GM12878 (cell line): Measurements from ENCODE around the gene SLC39A2. TPM values are rescaled to one million over a fixed set of nuclear protein-coding genes. Genes with fewer than 3 reads are reported as not detected.

Experiments used
- ATAC-seq: fragments of 200-7000 bp; cut with Tn5 transposase; 3 replicates; pipeline ENCODE4 v1.9.1; 2020; ENCODE audit warnings: mild to moderate bottlenecking, moderate library complexity
- BruUV-seq: library from RNA; stranded (reverse); fragments of 400-500 nt; replicated peaks from 2 replicates; lab custom pipeline; 2021; lab: Mats Ljungman, UMichigan
- CTCF ChIA-PET: fragments of 300-600 bp; sonication (Branson Sonifier 250); formaldehyde crosslinking; extraction: SDS; loops from one replicate; lab custom pipeline; 2021; ENCODE audit warnings: inconsistent platforms; lab: Yijun Ruan, JAX
- POLR2A ChIA-PET: fragments of 350-600 bp; formaldehyde crosslinking; extraction: SDS; loops from one replicate; lab custom pipeline; 2021; ENCODE audit warnings: inconsistent platforms; lab: Charles Lee
- RAD21 ChIA-PET: fragments of 300-600 bp; sonication (Branson Sonifier 250); formaldehyde crosslinking; loops from one replicate; lab custom pipeline; 2023; ENCODE audit warnings: antibody characterized with exemption; ENCODE audit not compliant: unreplicated experiment; lab: Charles Lee
- SMC1A ChIA-PET: fragments of 300-600 bp; sonication (Branson Sonifier 250); formaldehyde crosslinking; loops from one replicate; lab custom pipeline; 2023; ENCODE audit not compliant: unreplicated experiment, uncharacterized antibody; lab: Charles Lee
- DNase-seq: peaks from one replicate; pipeline ENCODE4 v3.0.0-alpha.2; 2011; ENCODE audit warnings: low read depth, low spot score
- FAIRE-seq: peaks from 3 replicates; lab custom pipeline; 2011; peaks lifted over from hg19 to GRCh38; lab: Jason Lieb, UNC
- H2AFZ ChIP-seq: 2 replicates; pipeline ENCODE4 v1.6.0; 2011; ENCODE audit warnings: low read depth, low read length, control low read depth; ENCODE audit not compliant: control insufficient read depth
- H3K27ac ChIP-seq: 2 replicates; pipeline ENCODE4 v1.5.1; 2011; ENCODE audit warnings: control low read depth; ENCODE audit not compliant: control insufficient read depth, insufficient read depth
- H3K27me3 ChIP-seq, 2 experiments: replicated peaks in 1 of 2; 2 replicates each; pipeline versions ENCODE4 v1.6.0 to v1.6.1; 2011; ENCODE audit warnings: low read length in 1 of 2; ENCODE audit not compliant: control insufficient read depth in 2 of 2, insufficient read depth in 2 of 2
- H3K36me3 ChIP-seq, 2 experiments: 2 replicates each; pipeline ENCODE4 v1.5.1; 2011; ENCODE audit warnings: low read length in 1 of 2; ENCODE audit not compliant: control insufficient read depth in 2 of 2, insufficient read depth in 2 of 2
- H3K4me1 ChIP-seq: 2 replicates; pipeline ENCODE4 v1.6.1; 2011; ENCODE audit warnings: mild to moderate bottlenecking, low read length, moderate library complexity, mixed read lengths; ENCODE audit not compliant: control insufficient read depth, insufficient read depth
- H3K4me2 ChIP-seq: 2 replicates; pipeline ENCODE4 v1.6.0; 2011; ENCODE audit warnings: control low read depth; ENCODE audit not compliant: control insufficient read depth, insufficient read depth
- H3K4me3 ChIP-seq: fragments of 200-600 bp; sonication (generic); 2 replicates; pipeline ENCODE4 v1.5.1; 2016
- H3K79me2 ChIP-seq: 2 replicates; pipeline ENCODE4 v1.6.0; 2011; ENCODE audit warnings: low read length; ENCODE audit not compliant: control insufficient read depth, insufficient read depth
- H3K9ac ChIP-seq: 2 replicates; pipeline ENCODE4 v1.8.0; 2011; ENCODE audit warnings: low read length, control low read depth, mixed read lengths; ENCODE audit not compliant: control insufficient read depth, insufficient read depth
- H3K9me3 ChIP-seq: replicated peaks from 3 replicates; pipeline ENCODE4 v1.5.1; 2011; ENCODE audit warnings: mild to moderate bottlenecking, low read length; ENCODE audit not compliant: control insufficient read depth, insufficient read depth
- H4K20me1 ChIP-seq: 2 replicates; pipeline ENCODE4 v1.6.0; 2011; ENCODE audit not compliant: control insufficient read depth, insufficient read depth
- BCL11A ChIP-seq: IDR thresholded peaks from 2 replicates; pipeline ENCODE4 v1.6.1; 2011; ENCODE audit warnings: low read depth, low read length
- CBFB ChIP-seq: IDR thresholded peaks from 2 replicates; pipeline ENCODE4 v1.6.1; 2016; ENCODE audit warnings: antibody characterized with exemption, low read depth
- NFIC ChIP-seq: IDR thresholded peaks from 2 replicates; pipeline ENCODE4 v1.6.1; 2012; ENCODE audit warnings: low read depth, mild to moderate bottlenecking, inconsistent platforms, low read length, moderate library complexity
- POLR2A ChIP-seq: IDR thresholded peaks from 2 replicates; pipeline ENCODE4 v1.6.1; 2011; ENCODE audit warnings: low read depth, mild to moderate bottlenecking, low read length
- RUNX3 ChIP-seq: IDR thresholded peaks from 2 replicates; pipeline ENCODE4 v1.6.1; 2012; ENCODE audit warnings: low read length, inconsistent platforms
- WRNIP1 ChIP-seq: IDR thresholded peaks from 2 replicates; pipeline ENCODE4 v1.6.1; 2011; ENCODE audit warnings: low read depth, low read length, improper control_type of control experiment, borderline replicate concordance
- ZNF207 ChIP-seq: fragments of 450-650 bp; IDR thresholded peaks from 2 replicates; pipeline ENCODE4 v1.6.1; 2014; ENCODE audit warnings: antibody characterized with exemption, mild to moderate bottlenecking, borderline replicate concordance
- ZSCAN29 ChIP-seq: fragments of 450-650 bp; IDR thresholded peaks from 2 replicates; pipeline ENCODE4 v1.6.1; 2017; ENCODE audit warnings: mild to moderate bottlenecking, moderate library complexity
- WGBS: methylation state at CpG from one replicate; pipeline ENCODE4 v1.1.6; 2016; ENCODE audit warnings: low lambda C conversion rate; ENCODE audit not compliant: insufficient replicate concordance, insufficient coverage; ENCODE audit errors: missing lambda C conversion rate; 5-methylcytosine and 5-hydroxymethylcytosine counted together
- in situ Hi-C: fragments of 300-500 bp; cut with MboI; formaldehyde crosslinking; loops from 9 replicates; pipeline ENCODE4 v1.14.3; 2018; ENCODE audit warnings: mixed read lengths
- intact Hi-C: fragments of 100-400 bp; cut with micrococcal nuclease; formaldehyde crosslinking; loops from one replicate; pipeline ENCODE4 v1.14.2; 2022; ENCODE audit not compliant: unreplicated experiment
- polyA plus RNA-seq, 11 experiments: library from polyadenylated mRNA; depleted of rRNA in 4 of 11; unstranded in 6 of 11; stranded (reverse) in 5 of 11; fragments of >200 nt; fragmentation: Nextera tagmentation in 4 of 11; fragmentation: Illumina TruSeq in 1 of 11; extraction: Ambion mirVana in 4 of 11; extraction: Trizol in 1 of 11; gene quantifications; 1 replicate in 1 of 11; 2 replicates in 10 of 11; pipeline versions ENCODE4 v1.2.1 to v1.2.3, GENCODE V29; 2011 to 2016; ENCODE audit warnings: inconsistent platforms in 2 of 11, missing spikeins in 2 of 11, low read depth in 1 of 11
- total RNA-seq, 4 experiments: library from RNA; depleted of rRNA in 3 of 4; stranded (reverse); fragments of >200 nt in 3 of 4; fragmentation: Illumina TruSeq in 1 of 4; extraction: Trizol in 1 of 4; gene quantifications; 2 replicates each; pipeline versions ENCODE4 v1.2.1 to v1.2.3, GENCODE V29; 2013 to 2021
- TF ChIP-seq, protein P1 (sequence below): fragments of 450-650 bp; IDR thresholded peaks from 2 replicates; pipeline ENCODE4 v1.6.1; 2016; ENCODE audit warnings: mild to moderate bottlenecking, moderate library complexity, borderline replicate concordance
- TF ChIP-seq, protein P2 (sequence below): IDR thresholded peaks from 2 replicates; pipeline ENCODE4 v1.6.1; 2012; ENCODE audit warnings: low read length, inconsistent platforms
- TF ChIP-seq, protein P3 (sequence below): IDR thresholded peaks from 2 replicates; pipeline ENCODE4 v1.6.1; 2011; ENCODE audit warnings: mild to moderate bottlenecking, low read depth, low read length, moderate library complexity; ENCODE audit not compliant: insufficient replicate concordance

Gene SLC39A2
- total and polyA plus RNA-seq, 10 of the 15 experiments (the other 5 are each of a cell fraction or from before 2014, with no cell fraction given): 0.06 to 0.14 (median 0.11) TPM; not detected in 6

DNA sequence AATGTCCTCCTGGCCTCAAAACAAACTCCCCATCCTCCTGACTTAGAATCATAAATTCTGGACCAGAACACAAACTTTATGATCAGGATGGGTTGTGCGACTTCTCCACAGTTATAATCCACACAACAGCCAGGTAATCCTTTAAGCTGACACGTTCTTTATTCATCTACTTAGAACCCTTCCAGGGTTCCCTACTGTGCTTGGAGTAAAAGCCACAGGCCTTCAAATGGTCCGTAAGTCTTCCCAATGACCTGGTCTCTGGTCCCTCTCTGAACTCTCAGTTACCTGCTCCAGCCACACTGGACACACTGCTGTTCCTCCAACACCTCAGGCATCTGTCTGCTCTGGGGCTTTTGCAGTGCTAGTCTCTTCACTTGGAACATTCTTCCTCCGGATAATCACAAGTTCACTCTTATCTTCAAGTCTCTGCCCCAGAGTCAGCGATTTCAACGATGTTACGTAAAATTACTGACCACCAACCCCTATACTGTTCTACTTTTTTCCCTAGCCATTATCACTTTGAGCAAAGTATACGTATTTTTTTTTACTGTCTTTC, 41.4 kb downstream of the SLC39A2 start:
- Histone ChIP-seq H3K4me1 (peaks cover 5% of the 10 kb centered on the region), H3K36me3 (no peaks in the 10 kb centered on the region), H3K9ac (no peak overlapping the region), H2AFZ (no peak overlapping the region), H3K27me3 (peaks cover 0 to 11% of the 10 kb centered on the region in 2 experiments; a peak in 3 of 4 replicates), H3K4me2 (no peak overlapping the region), H4K20me1 (no peaks in the 10 kb centered on the region), H3K4me3 (no peak overlapping the region)
- ChIA-PET RAD21 (interaction anchor here (0.6 to 3.5 kb wide), 6 partner anchors 26 to 64 kb away, joined by 3 to 24 read pairs (median 4); no protein-coding TSS in a partner anchor), SMC1A (interaction anchor here (1.2 to 3.8 kb wide), 4 partner anchors 21 to 69 kb away, joined by 3 to 36 read pairs (median 4); no protein-coding TSS in a partner anchor)
- BruUV-seq: no TSS peak
- peak; percentile 23 for FAIRE-seq
- in situ Hi-C loops (no loop called here), intact Hi-C loops (loop anchor here (1.0 kb wide), 1 partner anchor 26 kb away; no protein-coding TSS in a partner anchor)
- ATAC-seq: no peak
- WGBS: 34% methylated on average over 8 of the region's 8 CpGs
- no peak for DNase-seq
- TF ChIP-seq WRNIP1: no peak
- TF ChIP-seq ZSCAN29: no peak
- TF ChIP-seq CBFB: no peak
- TF ChIP-seq, protein P1, sequence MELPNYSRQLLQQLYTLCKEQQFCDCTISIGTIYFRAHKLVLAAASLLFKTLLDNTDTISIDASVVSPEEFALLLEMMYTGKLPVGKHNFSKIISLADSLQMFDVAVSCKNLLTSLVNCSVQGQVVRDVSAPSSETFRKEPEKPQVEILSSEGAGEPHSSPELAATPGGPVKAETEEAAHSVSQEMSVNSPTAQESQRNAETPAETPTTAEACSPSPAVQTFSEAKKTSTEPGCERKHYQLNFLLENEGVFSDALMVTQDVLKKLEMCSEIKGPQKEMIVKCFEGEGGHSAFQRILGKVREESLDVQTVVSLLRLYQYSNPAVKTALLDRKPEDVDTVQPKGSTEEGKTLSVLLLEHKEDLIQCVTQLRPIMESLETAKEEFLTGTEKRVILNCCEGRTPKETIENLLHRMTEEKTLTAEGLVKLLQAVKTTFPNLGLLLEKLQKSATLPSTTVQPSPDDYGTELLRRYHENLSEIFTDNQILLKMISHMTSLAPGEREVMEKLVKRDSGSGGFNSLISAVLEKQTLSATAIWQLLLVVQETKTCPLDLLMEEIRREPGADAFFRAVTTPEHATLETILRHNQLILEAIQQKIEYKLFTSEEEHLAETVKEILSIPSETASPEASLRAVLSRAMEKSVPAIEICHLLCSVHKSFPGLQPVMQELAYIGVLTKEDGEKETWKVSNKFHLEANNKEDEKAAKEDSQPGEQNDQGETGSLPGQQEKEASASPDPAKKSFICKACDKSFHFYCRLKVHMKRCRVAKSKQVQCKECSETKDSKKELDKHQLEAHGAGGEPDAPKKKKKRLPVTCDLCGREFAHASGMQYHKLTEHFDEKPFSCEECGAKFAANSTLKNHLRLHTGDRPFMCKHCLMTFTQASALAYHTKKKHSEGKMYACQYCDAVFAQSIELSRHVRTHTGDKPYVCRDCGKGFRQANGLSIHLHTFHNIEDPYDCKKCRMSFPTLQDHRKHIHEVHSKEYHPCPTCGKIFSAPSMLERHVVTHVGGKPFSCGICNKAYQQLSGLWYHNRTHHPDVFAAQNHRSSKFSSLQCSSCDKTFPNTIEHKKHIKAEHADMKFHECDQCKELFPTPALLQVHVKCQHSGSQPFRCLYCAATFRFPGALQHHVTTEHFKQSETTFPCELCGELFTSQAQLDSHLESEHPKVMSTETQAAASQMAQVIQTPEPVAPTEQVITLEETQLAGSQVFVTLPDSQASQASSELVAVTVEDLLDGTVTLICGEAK: no peak
- TF ChIP-seq, protein P2, sequence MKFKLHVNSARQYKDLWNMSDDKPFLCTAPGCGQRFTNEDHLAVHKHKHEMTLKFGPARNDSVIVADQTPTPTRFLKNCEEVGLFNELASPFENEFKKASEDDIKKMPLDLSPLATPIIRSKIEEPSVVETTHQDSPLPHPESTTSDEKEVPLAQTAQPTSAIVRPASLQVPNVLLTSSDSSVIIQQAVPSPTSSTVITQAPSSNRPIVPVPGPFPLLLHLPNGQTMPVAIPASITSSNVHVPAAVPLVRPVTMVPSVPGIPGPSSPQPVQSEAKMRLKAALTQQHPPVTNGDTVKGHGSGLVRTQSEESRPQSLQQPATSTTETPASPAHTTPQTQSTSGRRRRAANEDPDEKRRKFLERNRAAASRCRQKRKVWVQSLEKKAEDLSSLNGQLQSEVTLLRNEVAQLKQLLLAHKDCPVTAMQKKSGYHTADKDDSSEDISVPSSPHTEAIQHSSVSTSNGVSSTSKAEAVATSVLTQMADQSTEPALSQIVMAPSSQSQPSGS: no peak
- no peak for TF ChIP-seq ZNF207
- TF ChIP-seq NFIC: no peak
- TF ChIP-seq RUNX3: no peak
- TF ChIP-seq POLR2A: no peak
- TF ChIP-seq BCL11A: no peak
- TF ChIP-seq, protein P3, sequence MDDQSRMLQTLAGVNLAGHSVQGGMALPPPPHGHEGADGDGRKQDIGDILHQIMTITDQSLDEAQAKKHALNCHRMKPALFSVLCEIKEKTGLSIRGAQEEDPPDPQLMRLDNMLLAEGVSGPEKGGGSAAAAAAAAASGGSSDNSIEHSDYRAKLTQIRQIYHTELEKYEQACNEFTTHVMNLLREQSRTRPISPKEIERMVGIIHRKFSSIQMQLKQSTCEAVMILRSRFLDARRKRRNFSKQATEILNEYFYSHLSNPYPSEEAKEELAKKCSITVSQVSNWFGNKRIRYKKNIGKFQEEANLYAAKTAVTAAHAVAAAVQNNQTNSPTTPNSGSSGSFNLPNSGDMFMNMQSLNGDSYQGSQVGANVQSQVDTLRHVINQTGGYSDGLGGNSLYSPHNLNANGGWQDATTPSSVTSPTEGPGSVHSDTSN: no peak
- TF ChIP-seq, all 136 proteins: peak for 0
- CTCF ChIA-PET: interaction anchor here (0.8 to 4.3 kb wide), 11 partner anchors 9 to 70 kb away, joined by 3 to 57 read pairs (median 4); no protein-coding TSS in a partner anchor
- Histone ChIP-seq H3K79me2 (no peaks in the 10 kb centered on the region), H3K9me3 (no peaks in the 10 kb centered on the region), H3K27ac (no peak overlapping the region)
- POLR2A ChIA-PET: interaction anchor here (0.6 to 0.8 kb wide), 2 partner anchors 26 to 274 kb away, joined by 3 read pairs; no protein-coding TSS in a partner anchor
